Esophagus muscularis mucosa (tissue), 4 donors: ENCODE results near the gene ZCCHC8. TPM values are rescaled to one million over a fixed set of nuclear protein-coding genes. Genes with fewer than 3 reads are reported as not detected.
"Not testable (repeated sequence)": the region's sequence is repeated elsewhere in the genome, so short reads cannot be mapped to it uniquely, and the experiment has no call there.

Experiments used
- DNase-seq: peaks from one replicate; pipeline ENCODE4 v3.0.0-alpha.2; 2017; ENCODE audit errors: extremely low spot score
- H3K27ac ChIP-seq, 4 donors: fragments of 200-600 bp; sonication (generic); replicated peaks in 1 of 4; 1 replicate in 3 of 4; 2 replicates in 1 of 4; pipeline ENCODE4 v1.5.1; 2016 to 2019; ENCODE audit warnings: mild to moderate bottlenecking in 1 of 4
- H3K27me3 ChIP-seq, 4 donors: fragments of 200-600 bp; sonication (generic); one replicate each; pipeline versions ENCODE4 v1.5.1 to v1.6.0; 2016 to 2019
- H3K36me3 ChIP-seq, 4 donors: fragments of 200-600 bp; sonication (generic); one replicate each; pipeline ENCODE4 v1.5.1; 2016 to 2019
- H3K4me1 ChIP-seq, 4 donors: fragments of 200-600 bp; sonication (generic); one replicate each; pipeline ENCODE4 v1.5.1; 2016 to 2019
- H3K4me3 ChIP-seq, 4 donors: fragments of 200-600 bp; sonication (generic); 1 replicate in 2 of 4; 2 replicates in 2 of 4; pipeline ENCODE4 v1.5.1; 2016 to 2019; ENCODE audit warnings: mild to moderate bottlenecking in 4 of 4, moderate library complexity in 1 of 4
- H3K9me3 ChIP-seq, 4 donors: fragments of 200-600 bp; sonication (generic); 1 replicate in 3 of 4; 2 replicates in 1 of 4; pipeline ENCODE4 v1.5.1; 2016 to 2019
- CTCF ChIP-seq, 3 experiments: fragments of 200-600 bp in 2 of 3; fragments of 450-650 bp in 1 of 3; sonication (generic) in 2 of 3; IDR thresholded peaks; one replicate each; pipeline ENCODE4 v1.5.1; 2017 to 2019; ENCODE audit warnings: antibody characterized with exemption in 3 of 3, mild to moderate bottlenecking in 2 of 3, moderate library complexity in 1 of 3
- EP300 ChIP-seq: sonication (generic); formaldehyde crosslinking; IDR thresholded peaks from one replicate; pipeline ENCODE4 v1.6.1; 2017; ENCODE audit warnings: antibody characterized with exemption
- POLR2A ChIP-seq: fragments of 450-650 bp; IDR thresholded peaks from one replicate; pipeline ENCODE4 v1.6.1; 2017; ENCODE audit warnings: antibody characterized with exemption, moderate library complexity, mild to moderate bottlenecking, low read depth
- POLR2AphosphoS5 ChIP-seq, 2 donors: sonication (generic); formaldehyde crosslinking; IDR thresholded peaks; one replicate each; pipeline ENCODE4 v1.6.1; 2017; ENCODE audit warnings: antibody characterized with exemption in 2 of 2
- WGBS: methylation state at CpG from one replicate; pipeline ENCODE4 v1.1.5; 2018; 5-methylcytosine and 5-hydroxymethylcytosine counted together
- intact Hi-C: fragments of 100-400 bp; cut with DNase I; formaldehyde crosslinking; loops from one replicate; pipeline ENCODE4 v1.15.1; 2023
- total RNA-seq, 4 donors: library from RNA; depleted of rRNA; stranded (reverse); fragments of >200 nt; gene quantifications; one replicate each; pipeline versions ENCODE4 v1.1.0 to v1.2.1, GENCODE V29; 2016

ZCCHC8 gene
- total RNA-seq, 4 donors from 2014 or later = 12.1 to 19.1 (median 14.1) TPM

GRCh38 chr12:122501489-122501989, 807 bp upstream of the ZCCHC8 start:
- H3K27me3 ChIP-seq = no peaks in the 10 kb centered on the region
- intact Hi-C loops = no loop called here
- H3K4me1 ChIP-seq = peaks cover 20 to 39% (median 38%) of the 10 kb centered on the region in 4 donors
- H3K4me3 ChIP-seq = peak overlapping the region; percentile 78 to 86 (median 81)
- TF ChIP-seq POLR2AphosphoS5 (IDR thresholded peaks at IDR 0.05) (no peak), CTCF (IDR thresholded peaks at IDR 0.05) (no peak)
- DNase-seq = no peak
- H3K36me3 ChIP-seq = peaks cover 34 to 45% (median 39%) of the 10 kb centered on the region in 4 donors
- WGBS = 80% methylated on average over 9 of the region's 9 CpGs
- H3K27ac ChIP-seq = peak overlapping the region; percentile 96 to 98 (median 98)
- no peaks in the 10 kb centered on the region for H3K9me3 ChIP-seq

- DNase-seq = peak; percentile 92
- H3K9me3 ChIP-seq = no peaks in the 10 kb centered on the region
- peak overlapping the region; percentile 96 to 98 (median 98) for H3K27ac ChIP-seq
- no peak for TF ChIP-seq EP300
- TF ChIP-seq POLR2AphosphoS5 (IDR thresholded peaks at IDR 0.05) = peak in 1 of 2 donors; percentile 41
- H3K36me3 ChIP-seq = peaks cover 20 to 43% (median 32%) of the 10 kb centered on the region in 4 donors
- intact Hi-C loops = no loop called here
- no peaks in the 10 kb centered on the region for H3K27me3 ChIP-seq
- WGBS = under 1% methylated on average over 16 of the region's 47 CpGs
- peaks cover 20 to 46% (median 43%) of the 10 kb centered on the region in 4 donors for H3K4me1 ChIP-seq
- H3K4me3 ChIP-seq = peak overlapping the region; percentile 78 to 86 (median 81)
Observed at GRCh38 chr12:122499991-122500684, 594 bp downstream of the ZCCHC8 start.

- intact Hi-C loops = no loop called here
- Histone ChIP-seq H3K27me3 (no peaks in the 10 kb centered on the region), H3K4me1 (peaks cover 16 to 46% (median 36%) of the 10 kb centered on the region in 4 donors), H3K9me3 (no peaks in the 10 kb centered on the region), H3K36me3 (peaks cover 18 to 63% (median 53%) of the 10 kb centered on the region in 4 donors), H3K4me3 (no peak overlapping the region), H3K27ac (no peak overlapping the region)
- DNase-seq = no peak
- no peak for TF ChIP-seq POLR2AphosphoS5 (IDR thresholded peaks at IDR 0.05)
- no peak for TF ChIP-seq EP300
- no peak for TF ChIP-seq CTCF (IDR thresholded peaks at IDR 0.05)
- TF ChIP-seq POLR2A = no peak
- 78% methylated on average over 7 of the region's 7 CpGs for WGBS
Observed at GRCh38 chr12:122495258-122495657, 5.5 kb downstream of the ZCCHC8 start.

GRCh38 chr12:122493222-122493621, 7.5 kb downstream of the ZCCHC8 start:
- WGBS = 95% methylated on average over 6 of the region's 6 CpGs
- Histone ChIP-seq H3K36me3 (peaks cover 37 to 84% (median 72%) of the 10 kb centered on the region in 4 donors), H3K4me1 (peaks cover 1 to 32% (median 21%) of the 10 kb centered on the region in 4 donors)
- H3K27ac ChIP-seq, H3K27me3 ChIP-seq, intact Hi-C loops, H3K9me3 ChIP-seq, H3K4me3 ChIP-seq, DNase-seq: not testable (repeated sequence)

GRCh38 chr12:122491991-122492390, 8.7 kb downstream of the ZCCHC8 start:
- no peak overlapping the region for H3K4me3 ChIP-seq
- peaks cover 49 to 93% (median 84%) of the 10 kb centered on the region in 4 donors for H3K36me3 ChIP-seq
- no peak for DNase-seq
- H3K9me3 ChIP-seq = no peaks in the 10 kb centered on the region
- no peak overlapping the region for H3K27ac ChIP-seq
- H3K4me1 ChIP-seq = peaks cover 0 to 20% (median 9%) of the 10 kb centered on the region in 4 donors
- no peaks in the 10 kb centered on the region for H3K27me3 ChIP-seq
- 86% methylated on average over 2 of the region's 2 CpGs for WGBS
- TF ChIP-seq EP300 (no peak), POLR2A (no peak), POLR2AphosphoS5 (IDR thresholded peaks at IDR 0.05) (no peak), CTCF (IDR thresholded peaks at IDR 0.05) (no peak)
- intact Hi-C loops = no loop called here
